ENCODE measurements around the gene CSK.

Gene CSK

GRCh38 chr15:74787251-74788041 is 5.6 kb downstream of the CSK start:
- peak; percentile 36 for DNase-seq (ENCODE audit: low spot score)

- no peak for DNase-seq (ENCODE audit: low spot score)
Measured at GRCh38 chr15:74788042-74788682, 6.3 kb downstream of the CSK start.

- DNase-seq (ENCODE audit: low spot score): no peak
Measured at GRCh38 chr15:74788683-74789151, 6.8 kb downstream of the CSK start.

DNA sequence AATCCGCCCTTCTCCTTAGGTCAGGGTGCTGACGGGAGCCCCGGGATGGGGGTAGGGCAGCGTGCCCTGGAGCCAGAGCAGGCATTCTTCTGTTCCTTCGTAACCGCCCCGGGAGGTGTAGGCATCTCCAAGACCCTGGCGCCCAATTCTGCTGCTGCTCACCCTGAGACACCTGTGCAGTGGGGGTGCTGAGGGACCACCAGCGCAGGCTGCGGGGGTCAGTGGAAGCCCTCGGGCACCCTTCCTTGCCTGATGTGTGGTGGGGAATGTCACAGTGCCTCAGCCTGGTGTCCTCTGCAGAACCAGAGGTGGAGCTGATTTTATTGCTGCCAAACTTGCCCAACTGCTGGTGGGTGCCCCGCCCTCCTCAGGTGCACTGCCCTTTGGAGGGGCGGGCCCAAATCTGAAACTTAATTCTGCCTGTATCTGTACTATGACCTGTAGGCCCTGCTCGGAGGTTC is 7.3 kb downstream of the CSK start:
- DNase-seq (ENCODE audit: low spot score): no peak

DNA sequence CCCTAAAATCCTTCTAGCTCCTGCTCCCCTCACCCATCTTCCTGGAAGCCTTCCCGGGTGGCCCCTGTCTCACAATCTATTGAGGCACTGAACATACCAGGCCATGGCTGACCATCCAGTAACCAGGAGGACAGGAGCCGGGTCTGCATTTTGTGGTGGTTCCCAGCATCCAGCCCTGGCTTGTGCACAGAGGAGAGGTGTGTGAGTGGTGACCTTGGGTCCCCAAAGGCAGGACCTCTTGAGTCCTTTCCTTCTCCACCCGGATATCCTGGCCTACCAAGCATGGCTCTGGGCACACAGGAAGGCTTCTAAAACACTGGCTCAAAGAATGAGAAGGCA is 7.8 kb downstream of the CSK start:
- no peak for DNase-seq (ENCODE audit: low spot score)

DNA sequence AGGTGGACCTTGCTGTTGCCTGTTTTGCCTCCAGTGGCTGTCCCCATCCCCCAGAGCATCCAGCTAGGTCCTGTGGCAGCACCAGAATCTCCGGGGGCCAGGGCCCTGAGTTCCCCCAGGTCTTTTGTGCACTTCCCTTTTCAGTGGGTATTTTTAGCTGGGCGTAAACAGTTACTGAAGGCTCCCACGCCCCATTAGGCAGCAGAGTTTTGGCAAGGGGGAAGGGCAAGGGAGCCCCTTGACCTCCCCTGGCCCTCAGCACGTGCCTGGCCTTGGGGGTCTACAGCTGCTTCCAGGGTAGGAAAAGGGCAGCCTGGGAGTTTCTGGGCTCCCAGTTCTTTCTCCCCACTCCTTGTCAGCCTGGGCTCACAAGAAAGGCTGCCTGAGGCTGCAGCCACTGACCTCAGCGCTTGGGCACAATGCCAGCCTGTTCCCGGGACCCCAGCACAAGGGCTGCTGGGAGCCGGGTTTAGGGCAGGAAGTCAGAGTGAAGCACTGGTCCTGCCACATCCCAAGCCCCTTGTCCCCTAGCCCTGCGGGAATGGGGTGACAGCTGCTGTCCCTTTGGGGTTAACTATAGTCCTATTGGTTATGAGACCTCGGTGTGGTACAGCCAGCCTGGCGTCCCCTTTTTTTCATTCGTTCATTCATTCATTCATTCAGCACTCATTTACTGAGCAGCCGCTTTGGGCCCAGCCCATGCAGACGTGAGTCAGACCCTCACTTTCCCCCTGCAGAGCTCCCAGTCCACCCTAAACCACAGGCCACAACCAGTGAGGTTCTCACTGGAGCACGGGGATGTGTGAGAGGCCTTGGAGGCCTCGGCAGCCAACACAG is 8.4 kb downstream of the CSK start:
- no peak for DNase-seq (ENCODE audit: low spot score)

DNA sequence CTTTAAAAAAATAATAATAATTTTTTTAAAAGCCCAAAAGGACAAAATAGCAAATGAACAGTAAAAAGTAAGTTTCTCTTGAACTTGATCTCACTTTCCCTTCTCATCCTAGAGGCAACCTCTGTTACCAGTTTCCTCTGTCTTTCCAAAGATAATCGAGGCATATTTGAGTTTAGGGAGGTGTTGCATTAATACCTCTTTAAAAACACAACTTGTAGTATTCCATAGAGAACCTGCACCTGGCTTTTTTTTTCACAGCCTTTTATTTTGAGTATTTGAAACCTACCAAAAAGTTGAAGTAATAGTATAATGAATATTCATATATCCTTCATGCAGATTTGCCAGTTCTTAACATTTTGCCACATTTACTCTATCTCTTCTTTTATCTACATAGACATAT is 9.1 kb downstream of the CSK start:
- DNase-seq (ENCODE audit: low spot score): no peak

GRCh38 chr15:74791667-74792066 is 9.8 kb downstream of the CSK start:
- no peak for DNase-seq (ENCODE audit: low spot score)

- no peak for DNase-seq (ENCODE audit: low spot score)
Measured at GRCh38 chr15:74792227-74793016, 10.5 kb downstream of the CSK start.

GRCh38 chr15:74793135-74794028 is 11.5 kb downstream of the CSK start:
- no peak for DNase-seq (ENCODE audit: low spot score)

DNA sequence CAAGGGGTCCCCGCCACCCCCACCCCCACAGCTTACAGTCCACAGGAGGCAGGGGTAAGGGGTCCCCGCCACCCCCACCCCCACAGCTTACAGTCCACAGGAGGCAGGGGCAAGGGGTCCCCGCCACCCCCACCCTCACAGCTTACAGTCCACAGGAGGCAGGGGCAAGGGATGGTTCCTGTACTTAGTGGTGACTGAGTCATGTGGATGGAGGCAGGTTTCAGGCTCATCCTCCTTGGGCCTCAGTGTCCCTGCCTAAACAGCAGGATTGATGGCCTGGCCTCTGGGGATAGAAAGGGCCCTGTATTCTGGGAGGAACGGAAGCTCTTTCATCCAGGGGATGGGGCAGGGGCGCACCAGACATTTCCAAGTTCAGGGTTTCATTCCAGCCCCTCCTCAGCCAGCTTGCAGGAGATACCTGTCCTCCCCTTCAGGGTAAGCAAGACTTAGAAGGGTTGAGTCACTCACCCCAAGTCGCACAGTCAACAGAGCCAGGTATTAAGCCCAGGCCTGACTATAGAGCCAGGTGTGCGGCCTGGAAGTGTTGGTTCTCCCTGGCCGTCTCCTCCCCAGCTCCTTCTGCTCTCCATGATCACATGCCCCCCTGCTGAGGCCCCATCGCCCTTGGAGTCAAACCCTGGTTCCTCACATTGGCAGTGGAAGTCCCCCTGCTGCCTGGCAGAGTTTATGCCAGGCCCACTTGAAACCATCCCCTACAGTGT is 12.5 kb downstream of the CSK start:
- DNase-seq (ENCODE audit: low spot score): no peak

- DNase-seq (ENCODE audit: low spot score): no peak
Measured at GRCh38 chr15:74794970-74795349, 13.1 kb downstream of the CSK start.

DNA sequence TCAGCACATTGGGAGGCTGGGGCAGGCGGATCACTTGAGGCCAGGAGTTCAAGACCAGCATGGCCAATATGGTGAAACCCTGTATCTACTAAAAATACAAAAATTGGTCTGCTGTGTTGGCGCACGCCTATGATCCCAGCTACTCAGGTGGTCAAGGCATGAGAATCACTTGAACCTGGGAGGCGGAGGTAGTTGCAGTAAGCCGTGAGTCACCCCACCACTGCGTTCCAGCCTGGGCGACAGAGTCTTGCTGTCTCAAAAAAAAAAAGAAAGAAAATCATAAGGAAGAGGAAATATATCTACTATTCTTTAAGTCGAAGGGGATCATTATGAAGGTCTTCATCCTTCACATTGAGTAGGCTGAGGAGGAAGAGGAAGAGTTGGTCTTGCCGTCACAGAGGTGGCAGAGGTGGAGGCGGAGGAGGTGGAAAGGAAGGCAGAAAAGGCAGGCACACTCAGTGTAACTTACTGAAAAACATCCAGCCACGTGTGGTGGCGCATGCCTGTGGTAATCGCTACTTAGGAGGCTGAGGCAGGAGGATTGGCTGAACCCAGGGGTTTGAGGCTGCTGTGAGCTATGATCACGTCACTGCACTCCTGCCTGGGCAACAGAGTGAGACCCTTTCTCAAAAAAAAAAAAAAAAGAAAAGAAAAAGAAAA is 14.2 kb downstream of the CSK start:
- DNase-seq (ENCODE audit: low spot score): no peak

DNA sequence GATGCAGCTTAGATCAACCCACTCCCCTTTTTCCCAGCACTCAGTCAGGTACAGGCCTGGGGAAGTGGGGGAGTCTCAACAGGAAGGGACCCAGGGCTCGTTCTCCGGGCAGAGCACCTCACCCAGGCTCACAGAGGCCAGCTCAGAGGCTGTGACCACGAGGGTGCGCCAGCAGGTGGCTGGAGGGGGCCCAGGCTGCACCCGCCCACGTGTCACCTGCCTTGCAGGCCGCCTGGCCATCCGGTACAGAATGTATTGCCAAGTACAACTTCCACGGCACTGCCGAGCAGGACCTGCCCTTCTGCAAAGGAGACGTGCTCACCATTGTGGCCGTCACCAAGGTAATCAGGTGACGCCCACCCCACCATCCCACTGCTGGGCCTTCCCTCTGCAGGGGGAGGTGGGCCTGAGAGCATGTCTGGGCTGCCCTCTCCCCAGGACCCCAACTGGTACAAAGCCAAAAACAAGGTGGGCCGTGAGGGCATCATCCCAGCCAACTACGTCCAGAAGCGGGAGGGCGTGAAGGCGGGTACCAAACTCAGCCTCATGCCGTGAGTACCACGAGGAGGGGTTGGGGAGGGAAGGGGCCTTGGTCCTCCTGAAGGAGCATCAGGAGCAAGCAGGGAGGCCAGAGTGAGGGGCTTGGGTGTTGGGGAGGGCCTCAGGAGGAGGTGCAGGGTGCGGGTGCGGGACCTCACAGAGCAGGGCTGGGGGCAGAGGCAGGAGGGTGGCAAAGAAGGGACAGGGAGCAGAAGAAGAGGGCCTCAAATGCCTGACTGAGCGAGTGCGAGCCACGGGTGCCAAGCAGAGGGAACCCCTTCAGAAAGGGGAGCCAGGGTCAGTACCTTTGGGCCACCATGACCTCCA is 16.7 kb downstream of the CSK start:
- DNase-seq (ENCODE audit: low spot score): no peak

DNA sequence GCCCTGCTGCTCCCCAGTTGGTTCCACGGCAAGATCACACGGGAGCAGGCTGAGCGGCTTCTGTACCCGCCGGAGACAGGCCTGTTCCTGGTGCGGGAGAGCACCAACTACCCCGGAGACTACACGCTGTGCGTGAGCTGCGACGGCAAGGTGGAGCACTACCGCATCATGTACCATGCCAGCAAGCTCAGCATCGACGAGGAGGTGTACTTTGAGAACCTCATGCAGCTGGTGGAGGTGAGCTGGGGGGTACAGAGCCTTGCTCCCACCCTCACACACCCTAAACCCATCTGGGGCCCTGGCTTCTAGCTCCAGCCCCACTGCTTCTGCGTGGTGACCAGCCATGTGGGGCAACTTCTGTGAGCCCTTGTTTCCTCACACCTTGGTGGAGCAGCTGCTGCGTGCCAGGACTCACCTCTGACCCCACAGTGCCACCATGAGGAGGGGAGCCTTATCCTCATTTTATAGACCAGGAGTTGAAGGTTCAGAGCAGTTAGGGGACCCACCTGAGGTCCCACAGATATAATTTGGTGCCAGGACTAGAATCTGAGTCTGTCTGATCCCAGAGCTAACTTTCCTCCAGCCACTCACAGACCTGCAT is 17.5 kb downstream of the CSK start:
- no peak for DNase-seq (ENCODE audit: low spot score)

DNA sequence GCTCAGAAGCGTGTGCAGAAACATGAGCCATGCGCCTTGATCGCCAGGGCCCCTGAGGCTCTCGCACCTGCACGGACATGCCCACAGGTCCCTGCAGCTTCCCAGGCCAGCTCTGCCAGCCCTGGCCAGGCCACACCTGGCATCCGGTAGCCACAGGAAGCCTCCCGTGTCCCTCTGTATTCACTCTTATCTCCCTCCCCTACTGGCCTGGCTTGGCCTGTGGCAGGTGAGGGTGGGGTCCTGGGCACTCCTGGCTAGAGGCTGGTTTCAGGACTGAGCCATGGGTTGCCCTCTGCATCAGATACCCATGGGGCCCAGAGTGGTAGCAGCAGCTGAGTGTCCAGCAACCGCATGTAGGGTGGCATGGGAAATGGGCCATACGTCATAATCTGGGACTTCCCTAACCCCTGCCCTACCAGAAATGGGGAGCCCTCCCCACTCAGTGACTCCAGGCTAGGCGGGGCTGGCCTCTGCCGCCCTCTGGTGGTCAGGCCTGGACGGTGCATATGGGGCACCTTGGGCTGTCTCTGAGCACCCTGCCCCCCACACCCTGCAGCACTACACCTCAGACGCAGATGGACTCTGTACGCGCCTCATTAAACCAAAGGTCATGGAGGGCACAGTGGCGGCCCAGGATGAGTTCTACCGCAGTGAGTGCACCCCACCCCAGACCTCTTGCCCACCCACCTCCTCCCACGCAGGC is 18.1 kb downstream of the CSK start:
- peak; percentile 76 for DNase-seq (ENCODE audit: low spot score)

- DNase-seq (ENCODE audit: low spot score): no peak
Measured at GRCh38 chr15:74800559-74801094, 18.7 kb downstream of the CSK start.
